Stimulated activated CD4-positive, alpha-beta T cell treated with anti-CD3 and anti-CD28 coated beads, Interleukin-2, amount 100 ng/mL, for 24 hours (primary cell): ENCODE measurements around the gene CYTH1.

Experiments
- DNase-seq, 2 donors: peaks; one replicate each; pipeline ENCODE4 v3.0.0-alpha.2; 2020

CYTH1 gene

DNA sequence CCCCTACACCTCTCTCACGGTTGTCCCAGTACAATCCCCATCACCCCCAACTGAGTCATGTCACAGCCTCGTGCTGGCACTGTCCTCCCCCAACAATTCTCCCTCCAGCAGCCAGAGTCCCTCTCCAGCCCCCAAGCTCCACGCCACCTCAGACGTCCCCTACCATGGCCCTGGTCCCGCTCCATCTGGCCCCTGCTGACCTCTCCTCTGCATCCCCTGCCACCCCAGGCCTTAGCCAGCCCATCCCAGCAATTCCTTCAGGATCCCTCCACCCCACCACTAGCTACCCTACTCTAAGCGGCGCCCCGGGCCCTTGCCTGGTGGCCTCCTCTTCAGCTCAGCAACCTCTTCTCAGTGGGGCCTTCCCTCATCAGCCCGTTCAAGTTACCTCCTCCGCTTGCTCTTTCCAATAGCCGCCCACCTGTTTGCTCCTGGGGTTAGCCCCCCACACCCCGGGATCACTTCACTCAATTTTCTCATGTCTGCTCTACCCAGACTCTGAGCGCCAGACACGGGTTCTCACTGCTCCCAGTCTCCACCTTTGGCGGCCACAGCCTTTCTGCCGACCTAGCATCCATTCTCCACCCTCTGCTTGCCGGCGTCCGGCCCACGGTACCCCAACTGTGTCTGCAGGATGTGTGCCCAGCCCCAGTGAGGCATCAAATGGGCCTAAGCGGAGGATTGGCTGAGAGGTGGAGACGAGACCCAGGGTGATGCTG lies 112.7 kb downstream of the CYTH1 start:
- no peak for DNase-seq

GRCh38 chr17:78668847-78669246 lies 113.2 kb downstream of the CYTH1 start:
- DNase-seq: no peak

GRCh38 chr17:78667741-78668640 lies 114.1 kb downstream of the CYTH1 start:
- no peak for DNase-seq

GRCh38 chr17:78667091-78667490 lies 115.0 kb downstream of the CYTH1 start:
- no peak for DNase-seq

DNA sequence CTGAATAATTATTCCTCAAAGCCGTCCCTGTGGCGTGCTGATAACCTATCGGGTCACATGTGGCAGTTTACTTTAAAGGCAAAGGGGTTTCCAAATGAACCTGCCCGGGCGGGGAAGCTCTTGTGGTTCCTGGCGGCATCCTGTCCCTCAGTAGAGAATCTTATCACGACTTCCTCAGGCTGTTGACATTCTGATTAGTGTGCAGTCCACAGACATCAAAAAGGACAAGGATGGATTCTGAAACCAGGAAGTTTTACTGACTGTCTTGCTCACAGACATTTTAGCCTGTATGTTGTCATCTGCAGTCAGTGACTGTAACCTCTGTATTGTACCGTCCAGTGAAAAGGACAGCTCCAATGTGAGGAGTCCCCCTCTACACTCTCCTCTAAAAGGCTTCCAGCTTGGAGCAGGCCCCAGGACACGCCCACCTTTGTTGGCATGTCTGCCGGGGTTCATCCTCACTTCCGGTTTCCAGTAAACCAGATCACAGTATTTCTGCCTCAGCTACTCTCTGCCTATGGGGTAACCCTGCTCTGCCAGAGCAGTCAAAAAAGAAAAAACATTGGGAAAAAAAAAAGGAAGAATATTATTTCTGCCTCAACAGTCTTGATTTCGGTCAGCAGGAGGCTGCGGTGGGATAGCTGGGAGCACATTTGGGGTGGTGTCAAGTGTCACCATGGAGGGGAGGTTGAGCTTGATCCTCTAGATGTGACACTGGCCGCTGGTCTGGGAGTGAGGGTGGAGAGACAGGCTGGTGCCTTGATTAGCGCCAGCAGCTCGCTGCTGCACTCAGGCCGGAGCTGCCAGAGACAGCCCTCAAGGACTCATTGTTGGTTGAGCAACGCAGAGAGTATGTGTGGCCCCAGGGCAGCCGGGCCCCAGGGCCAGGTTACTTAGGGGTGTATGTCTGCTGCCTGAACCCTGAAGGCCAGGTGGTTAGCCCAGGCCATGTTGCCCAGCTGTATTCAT lies 115.8 kb downstream of the CYTH1 start:
- peak; percentile 47 to 58 for DNase-seq

- DNase-seq: no peak
Measured at GRCh38 chr17:78665387-78665951, 116.6 kb downstream of the CYTH1 start.

DNA sequence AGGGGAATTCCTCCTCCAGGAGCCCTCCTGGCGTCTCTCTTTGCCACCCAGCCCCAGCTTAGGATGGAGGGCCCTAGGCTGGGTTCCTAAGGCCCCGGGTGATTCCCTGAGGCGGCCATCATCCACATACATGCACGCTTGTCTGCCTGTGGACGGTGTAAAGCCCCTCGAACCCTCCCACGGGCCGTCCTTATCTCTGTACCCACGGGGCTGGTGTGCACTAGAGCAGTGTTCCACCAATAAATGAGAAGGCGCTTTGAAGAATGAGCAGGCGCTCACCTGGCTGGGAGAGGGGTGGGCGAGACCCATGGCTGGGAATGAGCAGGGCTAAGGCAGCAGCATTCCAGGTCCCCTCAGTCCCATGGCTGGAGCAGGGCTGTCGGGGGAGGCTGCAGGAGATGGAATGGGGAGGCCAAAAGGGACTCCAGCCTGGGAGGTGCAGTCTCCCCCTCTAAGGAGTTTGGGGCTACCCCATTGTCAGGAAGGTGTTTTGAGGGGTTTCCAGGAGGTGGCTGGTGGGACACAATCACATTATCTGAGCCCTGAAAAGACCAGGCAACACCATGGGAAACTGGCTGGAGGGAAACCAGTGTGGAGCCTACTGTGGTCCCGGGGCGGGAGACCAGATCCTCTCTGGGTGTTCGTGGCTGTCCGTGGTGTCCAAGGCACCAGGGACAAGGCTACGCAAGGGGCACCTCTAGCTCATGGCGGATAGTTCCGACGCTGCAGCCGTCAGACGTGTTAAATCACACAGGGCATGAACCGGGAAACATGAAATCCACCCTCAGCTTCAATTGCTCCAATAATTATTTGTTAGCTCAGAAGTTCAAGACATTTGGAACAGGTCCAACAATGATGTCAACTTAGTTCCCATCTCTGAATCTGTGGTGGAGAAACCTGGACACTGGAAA lies 117.3 kb downstream of the CYTH1 start:
- no peak for DNase-seq

GRCh38 chr17:78661093-78661770 lies 120.8 kb downstream of the CYTH1 start:
- DNase-seq: no peak

GRCh38 chr17:78659546-78659945 lies 122.5 kb downstream of the CYTH1 start:
- no peak for DNase-seq

DNA sequence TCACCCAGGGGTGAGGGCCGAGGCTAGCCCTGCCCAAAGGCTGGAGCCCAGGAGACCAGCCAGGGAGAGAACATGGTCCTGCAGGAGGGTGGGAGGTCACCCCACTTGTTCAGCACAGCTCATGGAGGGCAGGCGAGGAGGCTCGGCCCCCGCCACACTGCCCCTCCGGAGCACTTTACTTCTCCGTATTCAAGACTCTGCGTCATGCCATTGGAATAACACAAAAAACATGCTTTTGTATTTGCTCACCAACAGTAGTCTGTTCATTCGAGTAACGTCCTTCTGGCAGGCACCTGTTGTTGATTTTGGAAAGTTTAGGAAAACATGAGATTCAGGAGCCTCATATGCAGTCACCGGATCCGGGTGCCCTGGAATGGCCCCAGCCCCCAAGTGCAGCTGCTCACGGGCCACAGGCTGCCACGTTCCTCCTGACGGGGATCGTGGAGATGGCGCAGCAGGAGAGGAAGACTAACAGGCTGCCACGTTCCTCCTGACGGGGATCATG lies 123.7 kb downstream of the CYTH1 start:
- DNase-seq: no peak

GRCh38 chr17:78655251-78655940 lies 126.7 kb downstream of the CYTH1 start:
- no peak for DNase-seq

DNA sequence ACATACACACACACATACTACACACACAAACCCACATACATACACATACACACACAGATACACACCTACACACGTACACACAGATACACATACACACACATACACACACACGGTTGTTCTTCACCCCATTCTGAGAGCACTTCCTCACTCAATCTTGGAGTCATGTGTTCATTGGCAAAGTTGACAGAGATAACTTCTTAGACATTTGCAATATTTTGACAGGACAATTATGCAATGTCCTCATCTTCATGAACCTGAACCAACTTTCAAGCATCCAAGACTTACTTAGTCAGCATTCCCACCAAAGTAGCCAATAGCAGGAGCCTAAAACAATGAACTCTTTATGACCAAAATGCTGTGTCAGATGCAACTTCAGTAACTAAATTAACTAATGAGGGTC lies 127.7 kb downstream of the CYTH1 start:
- no peak for DNase-seq

DNA sequence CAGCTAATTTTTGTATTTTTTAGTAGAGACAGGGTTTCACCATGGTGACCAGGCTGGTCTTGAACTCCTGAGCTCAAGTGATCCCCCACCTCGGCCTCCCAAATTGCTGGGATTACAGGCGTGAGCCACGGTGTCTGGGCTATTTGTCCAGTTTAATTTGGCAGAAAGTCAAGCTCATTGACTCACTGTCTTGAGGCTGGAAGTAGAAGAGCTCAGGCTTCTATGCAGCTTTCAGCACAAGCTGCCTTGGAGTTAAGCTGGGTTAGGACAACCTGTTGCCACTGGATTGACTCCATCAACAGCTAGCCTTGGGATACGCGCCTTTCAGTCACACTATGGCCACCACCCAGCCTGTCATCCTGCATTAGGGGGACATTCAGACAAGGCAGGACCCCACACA lies 128.7 kb downstream of the CYTH1 start:
- DNase-seq: no peak

- DNase-seq: no peak
Measured at GRCh38 chr17:78652913-78653312, 129.2 kb downstream of the CYTH1 start.

DNA sequence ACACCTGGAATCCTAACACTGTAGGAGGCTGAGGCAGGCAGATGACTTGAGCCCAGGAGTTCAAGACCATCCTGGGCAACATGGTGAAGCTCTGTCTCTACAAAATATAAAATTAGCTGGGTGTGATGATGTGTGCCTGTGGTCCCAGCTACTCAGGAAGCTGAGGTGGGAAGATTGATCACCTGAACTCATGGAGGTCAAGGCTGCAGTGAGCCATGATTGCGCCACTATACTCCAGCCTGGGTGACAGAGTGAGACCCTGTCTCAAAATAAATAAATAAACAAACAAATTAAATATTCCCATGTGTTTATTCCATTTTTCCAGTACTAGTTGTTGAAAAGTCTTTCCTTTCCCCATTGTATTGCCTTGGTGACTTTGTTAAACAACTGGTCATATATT lies 130.0 kb downstream of the CYTH1 start:
- DNase-seq: no peak

- DNase-seq: no peak
Measured at GRCh38 chr17:78651554-78651953, 130.5 kb downstream of the CYTH1 start.

DNA sequence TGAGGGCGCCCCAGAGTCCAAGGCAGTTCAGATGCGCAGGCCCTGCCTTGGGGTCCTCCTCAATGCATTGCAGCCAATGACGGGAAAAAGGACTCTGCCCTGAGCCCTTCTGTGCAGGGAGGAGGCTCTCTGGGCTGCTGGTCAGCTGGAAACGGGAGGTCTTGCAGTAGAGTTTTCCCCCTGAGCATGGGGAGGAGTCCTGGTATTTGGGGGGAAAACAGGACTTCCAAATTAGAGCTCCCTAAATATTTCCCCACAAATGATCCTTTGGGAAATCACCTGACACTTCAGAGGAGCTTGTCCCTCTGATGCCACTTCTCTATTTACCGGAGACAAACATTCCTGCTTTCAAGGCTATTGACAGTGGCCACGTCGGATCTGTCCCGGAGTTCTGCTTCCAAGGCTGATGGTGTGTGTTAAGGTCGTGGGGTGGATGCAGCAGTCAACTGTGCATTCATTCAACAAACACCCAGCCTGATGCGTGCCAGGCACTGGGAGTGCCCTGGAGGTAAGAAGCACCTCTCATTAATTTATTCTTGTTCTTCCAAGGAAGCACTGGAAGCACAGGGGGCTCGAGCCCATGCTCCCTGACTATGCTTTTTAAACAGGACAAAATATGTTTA lies 131.9 kb downstream of the CYTH1 start:
- no peak for DNase-seq

GRCh38 chr17:78648293-78648692 lies 133.8 kb downstream of the CYTH1 start:
- no peak for DNase-seq

DNA sequence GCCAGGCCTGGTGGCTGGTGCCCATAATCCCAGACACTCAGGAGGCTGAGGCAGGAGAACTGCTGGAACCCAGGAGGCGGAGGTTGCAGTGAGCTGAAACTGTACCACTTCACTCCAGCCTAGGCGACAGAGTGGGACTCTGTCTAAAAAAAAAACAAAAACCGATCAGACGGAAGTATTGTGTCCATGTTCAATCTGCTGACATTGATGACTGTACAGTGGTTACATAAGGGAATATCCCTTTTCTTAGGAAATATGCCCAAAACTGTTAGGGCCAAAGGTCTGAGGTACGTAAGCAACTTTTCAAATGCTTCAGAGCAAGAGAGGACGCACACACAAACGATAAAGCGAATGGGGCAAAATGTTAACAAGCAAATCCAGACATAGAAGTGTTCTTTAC lies 135.0 kb downstream of the CYTH1 start:
- DNase-seq: no peak
